Left ventricle myocardium superior (tissue), 1 donor: ENCODE measurements around the gene PKMYT1. TPM values are rescaled to one million over a fixed set of nuclear protein-coding genes. Genes with fewer than 3 reads are reported as not detected.
A peak's percentile ranks its signal among the peaks of the same experiment; 100 is the strongest.

Experiments
- ATAC-seq: fragments of 200-7000 bp; cut with Tn5 transposase; one replicate; pipeline ENCODE4 v1.9.1; 2020; ENCODE audit warnings: mild to moderate bottlenecking, moderate library complexity
- DNase-seq: peaks from one replicate; pipeline ENCODE4 v3.0.0-alpha.2; 2020
- intact Hi-C: fragments of 100-400 bp; cut with micrococcal nuclease; formaldehyde crosslinking; loops from one replicate; pipeline ENCODE4 v1.11.0; 2022
- total RNA-seq: library from RNA; stranded (reverse); fragmentation: NEBNext Ultra II Directional; extraction: Animal tissue kit (Norgen Biotek cat#: 25700); gene quantifications from one replicate; pipeline ENCODE4 v1.2.1, GENCODE V29; 2021
- donor health status: DM: no; HTN: yes; CAD: no; lungs with severe emphysema.

Gene PKMYT1
- total RNA-seq, 1 donor from 2014 or later: 0.55 TPM

DNA sequence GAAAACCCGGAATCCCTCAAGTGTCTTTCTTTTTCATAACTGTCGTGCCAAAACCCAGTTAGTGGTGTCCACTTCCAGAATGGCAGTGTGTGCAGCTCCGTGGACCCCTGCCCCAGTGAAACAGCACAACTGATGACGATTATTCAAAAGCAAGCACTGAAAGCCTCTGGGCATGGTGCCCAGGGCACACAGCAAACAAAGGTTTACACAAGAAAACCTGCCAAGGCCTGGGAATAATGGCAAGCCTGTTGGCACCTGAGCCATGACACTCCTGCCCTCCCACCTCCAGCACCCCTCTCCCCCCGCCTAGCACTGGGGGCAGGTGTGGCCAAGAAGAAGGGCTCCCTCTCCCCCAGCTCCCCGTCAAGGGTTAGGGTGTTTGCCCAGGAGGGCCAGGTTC lies 2.8 kb downstream of the PKMYT1 start:
- DNase-seq (no peak), ATAC-seq (no peak)
- intact Hi-C loops: no loop called here

DNA sequence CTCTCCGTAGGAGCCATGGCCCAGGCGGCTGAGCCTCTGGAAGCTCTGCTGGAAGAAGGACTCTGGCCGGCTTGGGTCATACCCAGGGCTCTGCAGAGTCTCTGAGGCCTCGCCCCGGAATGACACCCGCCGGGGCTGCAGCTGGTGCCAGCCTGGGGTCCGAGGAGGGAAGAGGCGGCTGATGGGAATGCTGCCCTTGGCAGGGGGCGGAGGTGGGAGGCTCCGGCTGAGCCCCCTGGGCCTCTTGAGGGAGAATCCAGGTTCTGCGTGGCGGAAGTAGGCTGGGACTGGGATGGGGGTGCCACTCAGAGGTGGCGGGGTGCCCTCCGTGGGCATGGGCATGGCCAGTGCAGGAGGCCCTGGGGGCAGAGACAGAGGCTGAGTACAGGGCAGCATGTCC lies 3.6 kb downstream of the PKMYT1 start:
- ATAC-seq (no peak), DNase-seq (no peak)
- intact Hi-C loops: no loop called here

DNA sequence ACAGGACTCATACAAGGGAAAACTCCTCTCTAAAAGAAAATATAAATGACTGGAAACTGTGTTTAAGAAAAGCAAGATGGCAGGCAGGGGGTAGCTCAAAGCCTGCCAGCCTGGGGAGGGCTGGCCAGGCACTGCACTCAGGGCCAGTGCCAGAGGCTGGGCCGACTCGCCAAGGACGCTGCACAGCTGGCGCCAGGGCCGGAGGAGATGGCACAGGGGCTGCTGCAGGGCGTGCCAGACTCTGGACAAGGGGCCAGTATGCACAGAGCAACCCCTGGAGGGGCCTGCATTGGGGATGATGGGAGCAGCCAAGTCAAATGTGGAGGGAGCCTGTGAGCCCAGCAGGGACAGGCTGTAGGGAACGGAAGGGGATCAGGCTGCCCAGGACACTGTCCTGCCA lies 4.0 kb downstream of the PKMYT1 start:
- no peak for ATAC-seq
- intact Hi-C loops: no loop called here

DNA sequence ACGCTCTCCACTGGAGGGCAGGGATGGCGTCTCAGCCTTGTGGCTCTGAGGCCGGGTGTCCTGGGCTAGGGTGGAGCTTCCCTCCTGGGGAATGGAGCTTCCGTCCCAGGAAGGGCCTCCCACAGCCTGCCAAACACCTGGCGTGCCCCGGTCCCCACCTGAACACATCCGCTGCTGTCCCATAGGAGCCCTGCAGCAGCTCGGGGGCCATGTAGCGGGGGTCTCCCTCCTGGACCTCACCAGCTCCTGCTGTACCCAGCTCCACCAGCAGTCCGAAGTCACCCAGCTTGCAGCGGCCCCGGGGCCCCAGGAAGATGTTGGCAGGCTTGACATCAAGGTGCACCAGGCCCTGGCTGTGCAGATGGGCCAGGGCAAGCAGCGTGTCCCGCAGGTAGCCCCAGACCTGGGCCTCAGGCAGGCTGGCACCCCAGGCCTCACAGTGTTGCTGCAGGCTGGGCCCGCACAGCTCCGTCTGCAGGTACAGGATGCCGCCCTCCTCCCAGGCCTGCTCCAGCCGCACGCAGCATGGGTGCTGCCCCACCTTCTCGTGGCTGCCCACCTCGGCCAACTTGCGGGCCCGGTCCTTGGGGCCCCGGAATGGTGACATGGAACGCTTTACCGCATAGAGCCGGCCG lies 5.0 kb downstream of the PKMYT1 start:
- intact Hi-C loops: no loop called here
- no peak for DNase-seq
- ATAC-seq: no peak

More for the DNA sequence above, 4.0 kb downstream of the PKMYT1 start:
- no peak for DNase-seq

DNA sequence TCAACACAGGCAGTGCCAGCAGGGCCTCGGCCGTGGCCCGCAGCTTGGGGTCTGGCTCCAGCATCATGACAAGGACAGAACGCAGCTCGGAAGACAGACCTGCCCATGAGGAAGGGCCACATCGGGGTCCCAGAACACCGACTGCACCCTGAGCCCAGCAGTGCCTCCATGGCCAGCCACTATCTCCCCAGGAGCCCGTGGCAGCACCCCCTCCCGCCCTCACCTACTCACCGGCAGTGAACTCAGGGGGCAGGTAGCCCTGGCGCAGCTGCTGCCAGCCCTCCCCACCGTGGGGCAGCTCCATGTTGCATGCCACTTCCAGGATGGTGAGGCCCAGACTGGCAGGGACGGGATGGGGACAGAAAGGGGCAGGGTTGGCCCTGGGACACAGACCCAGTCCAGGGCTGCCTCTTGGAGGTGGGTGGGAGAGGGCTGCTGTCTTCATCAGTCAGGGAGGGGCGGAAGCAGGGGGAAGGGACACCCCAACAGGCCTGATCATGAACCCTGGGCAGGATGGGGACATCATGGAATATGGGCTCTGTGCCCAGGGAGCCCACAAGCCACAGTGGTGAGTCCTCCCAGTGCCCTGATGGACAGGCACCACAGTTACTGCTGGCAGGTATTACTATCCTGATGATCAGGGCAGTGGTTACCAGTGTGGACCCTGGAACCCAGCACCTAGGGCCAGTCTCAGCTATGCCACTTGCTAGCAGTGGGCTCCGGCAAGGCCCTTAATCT lies 5.8 kb downstream of the PKMYT1 start:
- DNase-seq (no peak), ATAC-seq (no peak)
- intact Hi-C loops: no loop called here

DNA sequence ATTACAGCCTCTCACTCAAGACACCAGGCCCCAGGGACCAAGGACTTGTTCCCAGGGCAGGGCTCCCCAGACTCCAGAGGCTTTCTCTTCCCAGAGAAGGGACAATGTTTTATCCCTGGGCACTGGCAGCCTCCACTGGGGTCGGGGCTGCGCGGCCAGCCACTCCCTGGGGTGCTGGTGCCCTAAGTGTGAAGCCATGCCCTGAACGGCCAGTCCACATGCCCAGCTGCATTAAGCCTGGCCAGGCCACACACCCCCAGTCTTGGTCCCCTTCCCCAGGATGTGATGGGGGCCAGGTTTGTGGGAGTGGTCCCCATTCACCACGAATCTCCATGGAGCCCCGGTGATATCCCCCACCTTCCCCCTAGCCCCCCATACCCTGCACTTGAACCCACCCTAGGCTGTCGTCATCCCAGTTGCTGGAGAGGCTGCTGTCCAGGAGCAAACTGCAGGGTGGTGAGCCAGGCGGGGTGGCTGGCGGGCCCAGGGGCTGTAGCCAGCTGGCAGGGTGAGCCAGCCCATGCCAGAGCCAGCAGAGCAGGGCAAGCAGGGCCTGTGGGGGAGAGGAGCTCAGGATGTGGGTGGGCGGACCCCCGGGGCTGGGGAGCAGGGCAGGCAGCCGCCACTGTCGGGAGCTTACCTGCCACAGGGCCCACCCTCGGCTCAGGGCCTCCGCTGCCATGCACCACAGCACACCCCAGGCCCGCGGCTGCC lies 6.5 kb downstream of the PKMYT1 start:
- intact Hi-C loops: no loop called here
- DNase-seq: no peak
- ATAC-seq: no peak

DNA sequence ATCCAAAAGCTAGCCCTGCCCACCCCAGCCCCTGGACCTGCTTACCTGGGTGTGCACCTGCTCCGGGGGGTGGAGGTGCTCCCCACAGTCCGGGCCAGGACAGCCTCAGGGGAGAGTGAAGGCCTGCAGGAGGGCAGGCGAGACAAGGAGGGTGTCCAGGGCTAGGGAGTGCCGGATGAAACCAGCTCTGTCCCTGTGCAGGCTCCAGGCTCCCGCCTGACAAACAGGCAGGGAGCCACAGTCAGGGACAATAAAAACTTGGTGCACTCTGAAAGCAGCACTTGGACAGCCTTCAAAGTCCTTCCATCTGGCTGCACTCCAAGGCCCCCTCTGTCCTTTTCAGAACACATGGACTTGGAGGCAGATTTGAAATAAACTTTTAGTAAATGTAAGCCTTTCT lies 7.2 kb downstream of the PKMYT1 start:
- intact Hi-C loops: no loop called here
- ATAC-seq (no peak), DNase-seq (no peak)

DNA sequence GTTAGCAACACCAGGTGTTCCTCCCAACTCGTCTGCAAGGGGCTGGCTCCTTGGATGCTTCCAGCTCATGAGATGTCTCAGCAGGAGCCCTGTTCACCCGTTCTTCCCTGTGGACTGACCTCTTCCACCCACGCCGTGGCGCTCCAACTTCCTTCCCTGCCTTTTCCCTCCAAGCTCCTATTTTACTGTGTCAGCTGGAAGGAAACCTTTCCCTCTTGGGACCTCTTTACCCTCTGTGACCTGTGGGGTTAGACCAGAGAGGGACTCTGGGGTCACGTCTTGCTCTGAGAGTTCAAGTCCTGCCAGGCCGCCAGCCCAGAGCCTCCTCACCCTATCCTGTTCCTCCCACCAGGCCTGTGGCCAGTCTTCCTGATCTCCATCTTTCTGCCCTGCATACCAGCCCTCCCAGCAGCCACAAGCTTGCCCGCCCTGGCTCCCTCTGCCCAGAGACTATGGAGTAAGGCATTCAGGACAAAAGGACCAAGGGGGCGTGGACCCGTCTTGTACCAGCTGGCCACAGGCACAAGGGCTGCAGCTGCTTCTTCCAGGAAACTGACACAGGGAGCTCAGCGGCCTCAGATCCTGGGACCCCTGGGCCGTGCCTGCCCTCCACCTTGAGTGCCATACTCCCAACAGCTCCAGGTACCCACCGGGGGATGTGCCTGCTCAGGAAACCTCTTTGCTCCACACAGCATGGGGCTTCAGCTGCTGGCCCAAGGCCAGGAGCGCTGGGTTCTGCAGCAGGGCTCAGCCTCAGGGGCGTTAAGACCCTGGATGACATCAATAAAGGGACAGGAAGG lies 8.1 kb downstream of the PKMYT1 start:
- ATAC-seq: no peak
- DNase-seq: no peak
- intact Hi-C loops: no loop called here

DNA sequence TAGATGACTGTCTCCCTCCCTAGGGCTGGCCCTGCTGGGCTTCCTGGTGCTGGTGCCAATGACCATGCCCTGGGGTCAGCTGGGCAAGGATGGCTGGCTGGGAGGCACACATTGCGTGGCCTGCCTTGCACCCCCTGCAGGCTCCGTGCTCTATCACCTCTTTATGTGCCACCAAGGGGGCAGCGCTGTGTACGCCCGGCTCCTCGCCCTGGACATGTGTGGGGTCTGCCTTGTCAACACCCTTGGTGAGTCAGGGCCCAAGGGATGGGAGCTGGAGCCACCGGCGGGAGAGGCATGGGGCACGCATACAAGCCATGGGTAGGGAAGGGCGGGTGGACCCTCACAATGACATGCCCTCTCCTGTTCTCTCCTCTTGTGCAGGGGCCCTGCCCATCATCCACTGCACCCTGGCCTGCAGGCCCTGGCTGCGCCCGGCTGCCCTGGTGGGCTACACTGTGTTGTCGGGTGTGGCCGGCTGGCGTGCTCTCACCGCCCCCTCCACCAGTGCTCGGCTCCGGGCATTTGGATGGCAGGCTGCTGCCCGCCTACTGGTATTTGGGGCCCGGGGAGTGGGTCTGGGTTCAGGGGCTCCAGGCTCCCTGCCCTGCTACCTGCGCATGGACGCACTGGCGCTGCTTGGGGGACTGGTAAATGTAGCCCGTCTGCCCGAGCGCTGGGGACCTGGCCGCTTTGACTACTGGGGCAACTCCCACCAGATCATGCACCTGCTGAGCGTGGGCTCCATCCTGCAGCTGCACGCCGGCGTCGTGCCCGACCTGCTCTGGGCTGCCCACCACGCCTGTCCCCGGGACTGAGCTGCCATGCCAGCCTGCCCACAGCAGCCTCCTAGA lies 8.9 kb downstream of the PKMYT1 start:
- no peak for ATAC-seq
- no peak for DNase-seq
- intact Hi-C loops: no loop called here

DNA sequence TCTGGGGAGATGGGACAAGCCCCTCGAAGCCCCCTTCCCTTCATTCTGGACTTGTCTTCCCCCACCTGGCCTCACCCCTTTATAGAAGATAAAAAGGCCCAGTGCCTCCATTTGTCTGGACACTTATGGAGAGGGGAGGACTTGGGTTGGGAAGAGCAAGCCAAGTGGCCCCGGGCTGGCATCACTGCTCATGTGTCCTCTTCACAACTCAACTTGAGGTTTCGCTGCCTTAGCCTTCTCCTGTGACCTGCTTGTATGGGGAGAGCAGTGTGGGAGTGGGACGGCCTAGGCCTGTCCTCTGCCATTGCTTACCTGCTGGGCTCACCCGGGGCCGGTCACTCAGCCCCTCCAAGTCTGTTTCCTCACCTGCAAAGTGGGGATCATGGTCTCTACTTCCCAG lies 9.7 kb downstream of the PKMYT1 start:
- ATAC-seq (no peak), DNase-seq (no peak)
- intact Hi-C loops: no loop called here

DNA sequence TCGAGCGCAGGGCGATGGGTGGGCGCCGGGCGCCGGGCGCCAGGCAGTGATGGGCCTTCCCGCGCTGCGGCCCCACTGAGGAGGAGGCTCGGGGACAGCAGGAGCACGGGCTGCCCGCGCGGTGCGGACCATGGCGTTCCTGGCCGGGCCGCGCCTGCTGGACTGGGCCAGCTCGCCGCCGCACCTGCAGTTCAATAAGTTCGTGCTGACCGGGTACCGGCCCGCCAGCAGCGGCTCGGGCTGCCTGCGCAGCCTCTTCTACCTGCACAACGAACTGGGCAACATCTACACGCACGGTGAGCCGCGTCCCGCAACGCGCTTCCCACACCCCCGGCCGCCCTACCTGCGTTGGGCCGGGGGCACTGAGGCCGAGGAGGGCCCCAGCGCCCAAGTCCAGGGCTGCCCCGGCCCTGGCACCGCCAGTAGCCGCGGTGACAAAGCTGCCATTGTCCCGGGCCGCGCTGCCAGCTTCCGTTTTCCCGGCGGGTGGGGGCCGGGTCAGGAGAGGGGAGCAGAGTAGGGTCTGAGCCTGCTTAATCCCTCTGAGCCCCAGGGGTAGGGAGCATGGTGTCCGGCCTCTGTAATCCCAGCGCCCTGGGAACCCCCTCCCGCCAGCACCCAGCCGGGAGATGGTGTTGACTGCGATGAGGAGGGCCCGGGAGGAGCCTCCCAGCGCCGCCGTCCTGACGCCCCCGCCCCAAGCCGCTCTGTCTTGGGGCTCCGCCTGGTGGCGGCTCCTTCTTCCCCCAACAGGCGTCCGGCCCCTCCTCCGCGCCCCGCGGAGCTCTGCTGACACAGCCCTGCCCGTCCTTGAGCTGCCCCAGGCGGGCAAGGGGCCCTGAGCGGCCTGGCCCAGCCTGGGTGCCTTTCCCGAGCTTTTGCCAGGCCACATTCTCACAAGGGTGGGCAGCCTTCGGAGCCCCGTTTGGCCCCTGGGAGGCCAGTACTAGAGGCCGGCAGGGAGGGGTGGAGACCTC lies 10.4 kb downstream of the PKMYT1 start:
- peak; percentile 79 for DNase-seq
- peak; percentile 46 for ATAC-seq
- intact Hi-C loops: no loop called here

DNA sequence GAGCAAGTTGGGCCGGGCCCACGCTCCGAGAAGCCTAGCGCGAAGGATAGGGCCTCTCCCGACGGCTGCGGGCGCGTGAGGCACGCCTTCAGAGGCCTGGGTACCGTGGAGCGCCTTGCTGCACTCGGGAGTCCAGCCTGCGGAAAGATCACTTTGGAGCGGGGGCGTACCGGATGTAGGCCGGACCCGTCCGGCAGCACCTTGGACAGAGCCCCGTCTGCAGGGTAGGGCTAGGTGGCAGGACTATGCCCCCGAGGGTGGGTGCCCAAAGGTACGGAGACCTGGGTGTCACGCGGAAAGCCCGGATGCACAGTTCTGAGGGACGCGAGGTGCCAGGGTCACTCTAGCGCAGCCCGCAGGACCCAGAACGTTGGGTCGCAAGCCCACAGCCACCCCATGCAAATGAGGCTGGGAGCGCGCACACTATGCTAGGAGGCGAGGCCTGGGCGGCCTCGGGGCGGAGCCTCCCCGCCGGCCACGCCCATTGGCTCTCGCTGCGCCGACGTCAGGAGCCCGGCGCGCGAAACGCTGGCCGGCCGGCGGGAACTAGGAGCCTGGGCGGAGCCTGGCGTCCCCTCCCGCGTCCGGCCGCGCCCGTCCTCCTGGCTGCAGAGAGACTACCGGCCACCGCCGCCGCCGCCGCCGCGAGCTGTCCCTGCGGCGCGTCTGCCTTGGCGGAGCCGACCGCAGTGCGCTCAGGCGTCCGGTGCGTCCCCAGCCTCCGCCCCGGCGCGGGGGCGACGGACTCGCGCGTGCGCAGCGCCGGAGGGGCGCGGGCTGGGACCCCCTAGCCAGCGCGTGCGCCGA lies 11.3 kb downstream of the PKMYT1 start, which contains the start of gene PAQR4:
PAQR4 (plus strand) TSS at position 611 of the 807 bp plus-strand sequence. CDS start 327 bp downstream, outside the sequence.
- DNase-seq (peak; percentile 95), ATAC-seq (peak; percentile 94)
- intact Hi-C loops: no loop called here

DNA sequence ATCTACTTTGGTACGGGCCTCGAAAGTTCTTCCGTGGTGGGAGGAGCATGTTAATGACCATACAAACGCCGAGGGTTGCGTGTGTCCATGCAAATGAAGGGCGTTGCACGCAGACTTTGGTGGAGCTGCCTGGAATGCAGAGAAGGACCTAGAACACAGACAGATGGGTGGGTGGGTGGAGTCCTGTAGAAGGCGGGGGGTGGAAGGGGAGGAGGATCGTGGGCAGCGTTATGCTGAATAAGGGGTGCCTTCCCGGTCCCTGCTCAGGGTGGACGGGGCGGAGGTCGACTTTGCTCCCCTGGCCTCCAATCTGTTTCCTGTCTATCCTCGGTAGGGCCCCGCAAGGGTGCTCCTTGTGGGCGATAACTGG lies 11.9 kb downstream of the PKMYT1 start:
- DNase-seq (no peak), ATAC-seq (no peak)
- intact Hi-C loops: no loop called here

DNA sequence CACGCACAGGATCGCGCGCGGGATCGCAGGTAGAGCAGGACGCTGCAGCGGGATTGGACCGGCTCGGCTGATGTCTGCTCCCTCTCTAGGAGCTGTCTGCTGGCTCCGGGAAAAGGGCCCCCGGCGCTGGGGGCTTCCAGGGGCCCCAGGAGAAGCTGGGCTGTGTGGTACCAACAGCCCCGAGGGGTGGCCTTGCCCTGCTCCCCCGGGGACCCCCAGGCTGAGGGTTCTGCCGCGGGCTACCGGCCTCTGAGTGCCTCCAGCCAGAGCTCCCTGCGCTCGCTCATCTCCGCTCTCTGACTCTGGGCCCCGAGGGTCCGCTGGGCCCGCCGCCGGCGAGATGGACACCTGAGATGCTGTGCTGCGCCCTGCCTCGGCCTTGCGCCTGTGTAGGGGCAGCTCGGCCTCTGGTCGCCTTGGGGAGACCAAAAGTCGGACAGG lies 12.5 kb downstream of the PKMYT1 start:
- DNase-seq (no peak), ATAC-seq (no peak)
- intact Hi-C loops: no loop called here

DNA sequence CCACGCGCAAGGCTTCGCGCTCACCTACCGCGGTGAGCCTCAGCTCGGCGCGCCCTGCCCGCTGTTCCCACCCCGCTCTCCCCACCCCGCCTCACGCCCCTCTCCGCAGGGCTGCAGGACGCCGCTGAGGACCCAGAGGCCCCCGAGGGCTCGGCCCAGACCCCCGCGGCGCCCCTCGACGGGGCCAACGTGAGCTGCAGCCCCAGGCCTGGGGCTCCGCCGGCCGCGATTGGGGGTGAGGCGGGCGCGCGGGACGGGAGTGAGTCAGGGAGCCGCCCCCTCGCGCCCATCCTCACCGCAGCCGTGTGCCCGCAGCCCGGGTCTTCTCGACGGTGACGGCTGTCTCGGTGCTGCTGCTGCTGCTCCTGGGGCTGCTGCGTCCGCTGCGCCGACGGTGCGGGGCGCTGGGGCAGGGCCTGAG lies 13.0 kb downstream of the PKMYT1 start:
- ATAC-seq (no peak), DNase-seq (no peak)
- intact Hi-C loops: no loop called here

DNA sequence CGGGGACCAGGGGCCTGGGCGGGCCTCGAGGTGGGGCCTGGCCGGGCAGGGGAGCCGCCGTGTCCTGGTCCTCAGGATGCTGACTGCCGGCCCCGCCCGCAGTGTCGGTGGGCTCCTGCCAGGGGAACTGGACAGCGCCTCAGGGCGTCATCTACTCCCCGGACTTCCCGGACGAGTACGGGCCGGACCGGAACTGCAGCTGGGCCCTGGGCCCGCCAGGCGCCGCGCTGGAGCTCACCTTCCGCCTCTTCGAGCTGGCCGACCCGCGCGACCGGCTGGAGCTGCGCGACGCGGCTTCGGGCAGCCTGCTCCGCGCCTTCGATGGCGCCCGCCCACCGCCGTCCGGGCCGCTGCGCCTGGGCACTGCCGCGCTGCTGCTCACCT lies 13.4 kb downstream of the PKMYT1 start:
- intact Hi-C loops: no loop called here
- DNase-seq (peak; percentile 57), ATAC-seq (no peak)
